ENCODE data around the gene OLFML2A. TPM values are rescaled to one million over a fixed set of nuclear protein-coding genes. Genes with fewer than 3 reads are reported as not detected.

The OLFML2A gene
- total RNA-seq, 1 experiment from 2014 or later = 6.7 TPM

GRCh38 chr9:124849801-124850200 is 72.9 kb downstream of the OLFML2A start (continued):
- TF ChIP-seq TEAD4 (CRISPR knock-in tag; IDR thresholded peaks at IDR 0.05) = no peak

GRCh38 chr9:124852121-124852828 is 75.3 kb downstream of the OLFML2A start:
- peak overlapping the region; percentile 62 for H3K4me3 Mint-ChIP-seq
- H3K9me3 Mint-ChIP-seq = no peaks in the 10 kb centered on the region
- H3K27me3 Mint-ChIP-seq (ENCODE audit: low read depth) = no peaks in the 10 kb centered on the region
- DNase-seq (ENCODE audit: low spot score) (no peak), ATAC-seq (no peak)
- CTCF ChIA-PET = interaction anchor here (0.6 to 12.9 kb wide), 68 partner anchors 10 to 509 kb away, joined by 3 to 935 read pairs (median 5); partner anchors contain the start of genes ADGRD2, ARPC5L, NR6A1 and OLFML2A
- peaks cover 9% of the 10 kb centered on the region for H3K4me1 Mint-ChIP-seq
- TF ChIP-seq CREB1 (CRISPR knock-in tag; IDR thresholded peaks at IDR 0.05) = no peak
- no peak for TF ChIP-seq ERG (CRISPR knock-in tag; IDR thresholded peaks at IDR 0.05)
- TF ChIP-seq HMGXB4 (CRISPR knock-in tag; IDR thresholded peaks at IDR 0.05) = no peak
- TF ChIP-seq E2F1 (CRISPR knock-in tag; IDR thresholded peaks at IDR 0.05) = no peak
- TF ChIP-seq PREB (CRISPR knock-in tag; IDR thresholded peaks at IDR 0.05; ENCODE audit: borderline replicate concordance) = no peak
- TF ChIP-seq RORB (CRISPR knock-in tag; IDR thresholded peaks at IDR 0.05) = no peak
- TF ChIP-seq ZNF317 (CRISPR knock-in tag; IDR thresholded peaks at IDR 0.05; ENCODE audit: borderline replicate concordance, low read depth) = no peak
- no peak for TF ChIP-seq ZNF121 (CRISPR knock-in tag; IDR thresholded peaks at IDR 0.05)
- no peak for TF ChIP-seq IRF2 (CRISPR knock-in tag; IDR thresholded peaks at IDR 0.05; ENCODE audit: borderline replicate concordance, low read depth)
- TF ChIP-seq HMGA2 (CRISPR knock-in tag; IDR thresholded peaks at IDR 0.05) = no peak
- no peak for TF ChIP-seq NFATC4 (CRISPR knock-in tag; IDR thresholded peaks at IDR 0.05)
- TF ChIP-seq AR (CRISPR knock-in tag; IDR thresholded peaks at IDR 0.05) = no peak
- H3K36me3 Mint-ChIP-seq = peaks cover 2% of the 10 kb centered on the region
- H3K27ac Mint-ChIP-seq = no peak overlapping the region; the same call in 1 of the 2 replicates
- POLR2A ChIA-PET = interaction anchor here (0.7 to 2.2 kb wide), 4 partner anchors 9 to 81 kb away, joined by 4 to 12 read pairs (median 8); partner anchors contain the start of genes ARPC5L, NR6A1 and RPL35

All from WTC11 (cell line).